ENCODE measurements around the gene CAMK1G. TPM values are rescaled to one million over a fixed set of nuclear protein-coding genes. Genes with fewer than 3 reads are reported as not detected.

CAMK1G gene
- total RNA-seq, 1 experiment from 2014 or later, result 0.47 TPM

GRCh38 chr1:209560529-209560928 is 23.0 kb upstream of the CAMK1G start:
- no peak for DNase-seq (ENCODE audit: low read depth)
- in situ Hi-C loops (cut with HindIII; ENCODE audit: low pct_unique_long_range_greater_than_20kb, low sequenced_read_pairs), result no loop called here

- in situ Hi-C loops (cut with HindIII; ENCODE audit: low pct_unique_long_range_greater_than_20kb, low sequenced_read_pairs), result no loop called here
Observed at GRCh38 chr1:209560952-209561351, 22.6 kb upstream of the CAMK1G start.

DNA sequence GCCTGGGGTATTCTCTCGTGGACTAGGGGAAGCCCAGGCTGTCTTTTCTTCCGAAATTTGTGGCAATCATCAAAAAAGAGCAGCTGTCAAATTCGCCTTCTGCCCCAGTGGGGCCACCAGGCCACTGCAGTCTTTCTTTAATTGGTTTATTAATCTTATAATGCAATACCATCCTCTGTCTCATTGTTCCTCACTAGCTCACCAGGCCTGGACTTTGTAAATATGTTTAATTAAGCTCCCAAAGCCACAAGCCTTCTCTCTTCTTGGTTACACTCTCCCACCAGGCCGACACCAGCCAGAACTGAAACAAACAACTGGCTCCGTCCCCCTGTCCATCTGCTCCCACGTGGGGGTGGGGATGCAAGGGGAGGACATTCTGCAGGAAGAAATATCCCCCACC is 22.0 kb upstream of the CAMK1G start:
- DNase-seq (ENCODE audit: low read depth), result no peak
- in situ Hi-C loops (cut with HindIII; ENCODE audit: low pct_unique_long_range_greater_than_20kb, low sequenced_read_pairs), result no loop called here

More at GRCh38 chr1:209560952-209561351, 22.6 kb upstream of the CAMK1G start:
- no peak for DNase-seq (ENCODE audit: low read depth)

- DNase-seq (ENCODE audit: low read depth), result no peak
- in situ Hi-C loops (cut with HindIII; ENCODE audit: low pct_unique_long_range_greater_than_20kb, low sequenced_read_pairs), result no loop called here
Observed at GRCh38 chr1:209564849-209565248, 18.7 kb upstream of the CAMK1G start.

GRCh38 chr1:209565759-209566678 is 17.5 kb upstream of the CAMK1G start:
- peak; percentile 63 for DNase-seq (ENCODE audit: low read depth)
- in situ Hi-C loops (cut with HindIII; ENCODE audit: low pct_unique_long_range_greater_than_20kb, low sequenced_read_pairs), result no loop called here

GRCh38 chr1:209567698-209568175 is 15.8 kb upstream of the CAMK1G start:
- in situ Hi-C loops (cut with HindIII; ENCODE audit: low pct_unique_long_range_greater_than_20kb, low sequenced_read_pairs), result no loop called here
- peak; percentile 62 for DNase-seq (ENCODE audit: low read depth)

- in situ Hi-C loops (cut with HindIII; ENCODE audit: low pct_unique_long_range_greater_than_20kb, low sequenced_read_pairs), result no loop called here
Observed at GRCh38 chr1:209569455-209570207, 13.9 kb upstream of the CAMK1G start.

DNA sequence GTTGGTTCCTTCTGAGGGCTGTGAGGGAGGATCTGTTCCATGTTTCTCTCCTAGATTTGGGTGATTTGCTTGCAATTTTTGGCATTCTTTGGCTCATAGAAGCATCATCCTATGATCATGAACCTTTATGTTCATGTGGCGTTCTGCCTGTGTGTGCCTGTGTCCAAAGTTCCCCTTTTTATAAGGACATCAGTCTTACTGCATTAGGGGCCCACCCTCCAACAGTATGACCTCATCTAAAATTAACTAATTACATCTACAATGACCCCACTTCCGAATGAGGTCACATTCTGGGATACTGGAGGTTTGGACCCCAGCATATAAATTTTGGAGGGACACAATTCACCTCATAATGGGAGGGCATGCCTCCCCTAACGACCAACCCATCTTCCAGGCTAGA is 12.8 kb upstream of the CAMK1G start:
- in situ Hi-C loops (cut with HindIII; ENCODE audit: low pct_unique_long_range_greater_than_20kb, low sequenced_read_pairs), result no loop called here

More at GRCh38 chr1:209569455-209570207, 13.9 kb upstream of the CAMK1G start:
- DNase-seq (ENCODE audit: low read depth), result peak; percentile 38

DNA sequence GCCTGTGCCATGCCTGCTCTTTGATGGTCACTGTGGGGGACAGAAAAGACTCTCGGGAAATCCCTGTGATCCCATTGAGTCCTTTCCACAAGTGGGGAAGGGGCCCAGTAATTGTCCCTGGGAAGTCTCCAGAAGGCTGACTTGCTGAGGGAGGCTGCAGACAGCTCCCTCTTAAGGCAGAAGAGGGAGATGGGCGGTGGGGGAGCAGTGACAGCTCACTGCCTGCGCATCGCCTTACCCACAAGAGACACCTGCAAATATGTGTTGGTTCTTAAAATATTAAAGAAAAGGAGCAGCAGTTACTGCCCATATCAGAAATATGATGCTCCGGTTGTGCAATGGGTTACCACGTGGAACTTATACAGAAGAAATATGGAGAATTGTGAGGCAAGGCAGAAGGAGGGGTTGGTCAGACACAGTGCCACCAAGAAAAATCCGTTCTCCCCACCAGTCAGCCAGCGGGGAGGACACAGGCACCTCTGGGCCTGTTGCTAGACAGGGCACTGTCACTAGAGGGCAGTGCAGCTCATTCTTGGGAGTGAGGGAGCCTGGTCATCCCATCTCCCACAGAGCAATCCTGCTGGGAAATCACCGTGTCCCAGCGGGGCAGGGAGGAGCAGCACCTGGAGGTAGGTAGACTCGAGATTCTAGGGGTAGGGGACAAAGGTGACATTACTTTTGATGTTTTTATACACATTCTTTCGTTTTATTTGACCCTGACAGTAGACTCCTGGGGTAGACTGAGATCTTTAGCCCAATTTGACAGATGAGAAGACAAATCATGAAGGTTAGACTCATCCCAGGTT is 6.9 kb upstream of the CAMK1G start:
- DNase-seq (ENCODE audit: low read depth), result peak; percentile 67
- in situ Hi-C loops (cut with HindIII; ENCODE audit: low pct_unique_long_range_greater_than_20kb, low sequenced_read_pairs), result no loop called here

More for the DNA sequence above, 12.8 kb upstream of the CAMK1G start:
- DNase-seq (ENCODE audit: low read depth), result no peak

DNA sequence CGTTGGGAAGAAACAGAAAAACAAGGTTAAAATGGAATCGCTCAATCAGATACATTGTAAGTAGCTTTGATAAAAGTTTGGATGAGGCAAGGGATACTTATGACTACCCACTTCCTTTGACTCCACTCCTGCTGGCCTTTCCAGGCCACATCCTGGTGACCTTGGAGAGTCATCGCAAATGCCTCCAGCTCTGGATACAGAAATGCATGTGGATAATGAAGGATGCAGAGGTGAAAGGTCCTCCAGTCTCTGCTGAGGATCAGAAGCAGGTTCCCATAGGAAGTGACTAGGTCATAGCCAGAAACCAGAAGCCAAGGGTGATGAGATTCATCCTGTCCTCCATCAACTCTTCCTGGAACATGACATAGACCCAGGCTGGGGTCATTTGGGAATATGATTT is 6.2 kb upstream of the CAMK1G start:
- in situ Hi-C loops (cut with HindIII; ENCODE audit: low pct_unique_long_range_greater_than_20kb, low sequenced_read_pairs), result no loop called here
- no peak for DNase-seq (ENCODE audit: low read depth)

GRCh38 chr1:209580577-209580976 is 2.9 kb upstream of the CAMK1G start:
- in situ Hi-C loops (cut with HindIII; ENCODE audit: low pct_unique_long_range_greater_than_20kb, low sequenced_read_pairs), result no loop called here
- no peak for DNase-seq (ENCODE audit: low read depth)

- no peak for DNase-seq (ENCODE audit: low read depth)
- in situ Hi-C loops (cut with HindIII; ENCODE audit: low pct_unique_long_range_greater_than_20kb, low sequenced_read_pairs), result no loop called here
Observed at GRCh38 chr1:209584231-209584672, 738 bp downstream of the CAMK1G start.

DNA sequence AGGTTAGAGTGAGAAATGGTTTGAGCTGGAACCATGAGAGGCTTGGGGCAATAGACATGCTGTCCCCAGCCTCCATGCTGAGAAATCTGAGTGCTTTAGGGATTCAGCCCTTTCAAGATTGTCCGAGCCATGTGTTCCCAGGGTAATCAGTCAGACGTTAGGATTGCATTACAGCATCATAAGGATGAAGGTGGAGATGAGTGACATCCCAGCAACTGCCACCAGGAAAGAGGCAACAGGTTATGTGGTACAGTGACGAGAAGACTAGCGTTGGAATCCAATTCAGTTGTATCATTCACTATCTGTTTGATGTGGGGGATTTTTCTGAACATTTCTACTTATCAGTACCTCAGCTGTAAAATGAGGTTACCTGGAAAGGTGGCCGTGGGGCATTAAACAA is 1.7 kb downstream of the CAMK1G start:
- in situ Hi-C loops (cut with HindIII; ENCODE audit: low pct_unique_long_range_greater_than_20kb, low sequenced_read_pairs), result no loop called here
- DNase-seq (ENCODE audit: low read depth), result no peak

- no peak for DNase-seq (ENCODE audit: low read depth)
- in situ Hi-C loops (cut with HindIII; ENCODE audit: low pct_unique_long_range_greater_than_20kb, low sequenced_read_pairs), result no loop called here
Observed at GRCh38 chr1:209585672-209586071, 2.2 kb downstream of the CAMK1G start.

- in situ Hi-C loops (cut with HindIII; ENCODE audit: low pct_unique_long_range_greater_than_20kb, low sequenced_read_pairs), result no loop called here
Observed at GRCh38 chr1:209586221-209586740, 2.8 kb downstream of the CAMK1G start.

DNA sequence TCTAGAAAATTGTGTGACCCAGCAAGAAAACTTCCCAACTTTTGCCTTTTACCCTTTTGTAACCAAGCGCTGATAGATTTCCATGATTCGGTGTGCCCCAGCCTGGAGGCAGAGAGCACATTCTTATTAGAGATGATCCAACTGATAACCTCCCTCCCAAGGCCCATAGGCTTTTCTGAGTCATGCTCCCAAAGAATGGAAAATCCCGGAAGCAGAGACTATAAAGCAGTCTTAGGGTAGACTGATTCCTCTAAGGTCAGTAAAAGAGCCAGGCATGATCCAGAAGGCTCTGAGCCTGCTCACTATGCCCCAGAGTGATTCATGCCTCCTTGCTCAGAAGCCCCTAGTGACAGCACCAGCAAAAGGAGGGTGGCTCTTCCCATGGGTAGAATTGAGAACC is 4.3 kb downstream of the CAMK1G start:
- DNase-seq (ENCODE audit: low read depth), result peak; percentile 21
- in situ Hi-C loops (cut with HindIII; ENCODE audit: low pct_unique_long_range_greater_than_20kb, low sequenced_read_pairs), result no loop called here

More at GRCh38 chr1:209586221-209586740, 2.8 kb downstream of the CAMK1G start:
- no peak for DNase-seq (ENCODE audit: low read depth)

- DNase-seq (ENCODE audit: low read depth), result no peak
- in situ Hi-C loops (cut with HindIII; ENCODE audit: low pct_unique_long_range_greater_than_20kb, low sequenced_read_pairs), result no loop called here
Observed at GRCh38 chr1:209589440-209589839, 5.9 kb downstream of the CAMK1G start.

GRCh38 chr1:209589863-209590262 is 6.3 kb downstream of the CAMK1G start:
- DNase-seq (ENCODE audit: low read depth), result no peak
- in situ Hi-C loops (cut with HindIII; ENCODE audit: low pct_unique_long_range_greater_than_20kb, low sequenced_read_pairs), result no loop called here
